ENCODE data around the gene AOAH. TPM values are rescaled to one million over a fixed set of nuclear protein-coding genes. Genes with fewer than 3 reads are reported as not detected.

The AOAH gene
- total RNA-seq, 2 donors from 2014 or later = 2.5 to 7.2 TPM

DNA sequence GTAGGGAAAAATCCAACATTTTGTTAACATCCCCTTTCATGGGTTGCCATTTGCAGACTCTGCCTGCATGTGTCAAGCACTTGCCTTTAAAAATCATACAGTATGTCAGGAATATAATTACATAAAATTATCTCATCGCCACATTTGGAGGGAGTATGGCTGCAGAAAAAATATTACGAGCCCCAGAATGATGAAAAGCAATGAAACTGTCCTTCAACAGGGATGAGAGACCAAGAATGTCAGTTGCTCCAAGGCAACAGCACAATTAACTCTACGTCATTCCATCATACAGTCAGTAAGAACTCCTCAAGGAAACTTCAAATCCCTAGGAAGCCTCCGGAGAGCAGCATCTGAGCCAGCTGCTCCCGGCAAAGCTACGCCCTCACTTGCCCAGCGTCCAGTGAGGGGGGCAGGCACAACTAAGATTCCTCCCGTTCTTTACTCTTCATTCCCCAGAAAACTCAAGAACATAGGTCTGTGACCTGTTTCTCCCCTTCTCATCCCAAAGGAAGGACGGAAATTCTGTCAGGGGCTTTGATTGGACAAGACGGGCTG is 201.8 kb downstream of the AOAH start:
- H3K36me3 ChIP-seq = no peaks in the 10 kb centered on the region
- H3K9me3 ChIP-seq = no peaks in the 10 kb centered on the region
- H3K27ac ChIP-seq = no peak overlapping the region
- no peak overlapping the region for H3K4me3 ChIP-seq
- TF ChIP-seq, protein P1, sequence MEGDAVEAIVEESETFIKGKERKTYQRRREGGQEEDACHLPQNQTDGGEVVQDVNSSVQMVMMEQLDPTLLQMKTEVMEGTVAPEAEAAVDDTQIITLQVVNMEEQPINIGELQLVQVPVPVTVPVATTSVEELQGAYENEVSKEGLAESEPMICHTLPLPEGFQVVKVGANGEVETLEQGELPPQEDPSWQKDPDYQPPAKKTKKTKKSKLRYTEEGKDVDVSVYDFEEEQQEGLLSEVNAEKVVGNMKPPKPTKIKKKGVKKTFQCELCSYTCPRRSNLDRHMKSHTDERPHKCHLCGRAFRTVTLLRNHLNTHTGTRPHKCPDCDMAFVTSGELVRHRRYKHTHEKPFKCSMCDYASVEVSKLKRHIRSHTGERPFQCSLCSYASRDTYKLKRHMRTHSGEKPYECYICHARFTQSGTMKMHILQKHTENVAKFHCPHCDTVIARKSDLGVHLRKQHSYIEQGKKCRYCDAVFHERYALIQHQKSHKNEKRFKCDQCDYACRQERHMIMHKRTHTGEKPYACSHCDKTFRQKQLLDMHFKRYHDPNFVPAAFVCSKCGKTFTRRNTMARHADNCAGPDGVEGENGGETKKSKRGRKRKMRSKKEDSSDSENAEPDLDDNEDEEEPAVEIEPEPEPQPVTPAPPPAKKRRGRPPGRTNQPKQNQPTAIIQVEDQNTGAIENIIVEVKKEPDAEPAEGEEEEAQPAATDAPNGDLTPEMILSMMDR (IDR thresholded peaks at IDR 0.05) = no peak
- no peaks in the 10 kb centered on the region for H3K27me3 ChIP-seq
- no peak for DNase-seq (ENCODE audit: low spot score)
- H3K4me1 ChIP-seq = no peaks in the 10 kb centered on the region

DNA sequence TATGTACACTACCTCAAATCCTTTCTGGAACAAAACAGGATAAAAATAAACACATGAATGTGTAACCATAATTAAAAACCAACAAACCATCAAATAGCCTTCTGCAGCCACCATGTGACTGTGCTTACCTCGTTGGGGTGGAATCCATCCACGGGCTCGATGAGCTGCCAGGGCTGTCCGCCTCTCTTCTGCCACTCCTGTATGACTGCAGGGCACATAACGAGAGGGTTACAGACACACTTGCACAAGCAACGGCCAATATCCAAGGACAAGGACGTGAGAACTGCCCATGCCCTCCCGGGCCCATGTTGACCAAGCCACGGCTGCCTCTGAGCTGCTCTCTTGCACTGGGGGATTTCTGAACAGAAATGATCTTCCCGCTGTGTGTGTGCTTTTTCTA is 202.4 kb downstream of the AOAH start:
- Histone ChIP-seq H3K9me3 (no peaks in the 10 kb centered on the region), H3K4me3 (no peak overlapping the region), H3K27me3 (no peaks in the 10 kb centered on the region), H3K27ac (no peak overlapping the region), H3K4me1 (no peaks in the 10 kb centered on the region), H3K36me3 (no peaks in the 10 kb centered on the region)
- DNase-seq (ENCODE audit: low spot score) = no peak
- TF ChIP-seq, protein P1 (IDR thresholded peaks at IDR 0.05) = no peak

DNA sequence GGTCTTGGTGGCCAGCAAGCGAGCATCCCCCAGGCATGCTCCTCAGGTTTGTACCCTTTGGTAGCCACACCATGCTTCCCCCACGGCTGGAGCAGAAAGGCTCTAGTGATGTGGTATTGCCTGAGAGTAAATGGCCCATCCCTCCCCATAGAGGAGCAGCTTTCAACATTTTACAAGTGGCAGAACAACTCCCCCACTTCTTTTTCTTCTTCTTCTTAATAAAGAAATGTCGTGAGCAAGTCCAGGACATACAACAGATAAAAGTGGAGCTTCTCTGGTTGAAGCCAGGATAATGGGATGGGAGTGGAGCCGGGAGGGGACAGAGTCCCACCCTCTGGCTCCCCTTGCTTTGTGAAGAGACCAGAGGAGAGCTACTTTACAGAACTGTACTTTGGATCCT is 203.2 kb downstream of the AOAH start:
- no peaks in the 10 kb centered on the region for H3K4me1 ChIP-seq
- no peak for DNase-seq (ENCODE audit: low spot score)
- TF ChIP-seq, protein P1 (IDR thresholded peaks at IDR 0.05) = no peak
- no peaks in the 10 kb centered on the region for H3K27me3 ChIP-seq
- H3K27ac ChIP-seq = no peak overlapping the region
- no peaks in the 10 kb centered on the region for H3K9me3 ChIP-seq
- H3K4me3 ChIP-seq = no peak overlapping the region
- H3K36me3 ChIP-seq = no peaks in the 10 kb centered on the region

DNA sequence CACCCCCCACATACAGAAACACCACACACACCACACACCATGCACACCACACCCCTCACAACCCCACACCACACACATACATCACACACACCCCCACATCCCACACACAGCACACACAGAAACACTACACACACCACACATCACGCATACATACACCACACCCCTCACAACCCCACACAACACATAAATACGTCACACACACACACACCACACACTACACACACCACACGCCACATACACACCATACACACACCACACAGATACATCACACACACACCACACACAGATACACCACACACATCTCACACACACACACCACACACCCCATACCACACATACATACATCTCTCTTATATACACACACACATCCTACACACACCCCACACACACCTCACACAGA is 208.4 kb downstream of the AOAH start:
- H3K9me3 ChIP-seq = no peaks in the 10 kb centered on the region
- TF ChIP-seq, protein P1 (IDR thresholded peaks at IDR 0.05) = no peak
- no peaks in the 10 kb centered on the region for H3K36me3 ChIP-seq
- no peak overlapping the region for H3K4me3 ChIP-seq
- no peak overlapping the region for H3K27ac ChIP-seq
- H3K27me3 ChIP-seq = no peaks in the 10 kb centered on the region
- no peaks in the 10 kb centered on the region for H3K4me1 ChIP-seq
- DNase-seq (ENCODE audit: low spot score) = no peak

DNA sequence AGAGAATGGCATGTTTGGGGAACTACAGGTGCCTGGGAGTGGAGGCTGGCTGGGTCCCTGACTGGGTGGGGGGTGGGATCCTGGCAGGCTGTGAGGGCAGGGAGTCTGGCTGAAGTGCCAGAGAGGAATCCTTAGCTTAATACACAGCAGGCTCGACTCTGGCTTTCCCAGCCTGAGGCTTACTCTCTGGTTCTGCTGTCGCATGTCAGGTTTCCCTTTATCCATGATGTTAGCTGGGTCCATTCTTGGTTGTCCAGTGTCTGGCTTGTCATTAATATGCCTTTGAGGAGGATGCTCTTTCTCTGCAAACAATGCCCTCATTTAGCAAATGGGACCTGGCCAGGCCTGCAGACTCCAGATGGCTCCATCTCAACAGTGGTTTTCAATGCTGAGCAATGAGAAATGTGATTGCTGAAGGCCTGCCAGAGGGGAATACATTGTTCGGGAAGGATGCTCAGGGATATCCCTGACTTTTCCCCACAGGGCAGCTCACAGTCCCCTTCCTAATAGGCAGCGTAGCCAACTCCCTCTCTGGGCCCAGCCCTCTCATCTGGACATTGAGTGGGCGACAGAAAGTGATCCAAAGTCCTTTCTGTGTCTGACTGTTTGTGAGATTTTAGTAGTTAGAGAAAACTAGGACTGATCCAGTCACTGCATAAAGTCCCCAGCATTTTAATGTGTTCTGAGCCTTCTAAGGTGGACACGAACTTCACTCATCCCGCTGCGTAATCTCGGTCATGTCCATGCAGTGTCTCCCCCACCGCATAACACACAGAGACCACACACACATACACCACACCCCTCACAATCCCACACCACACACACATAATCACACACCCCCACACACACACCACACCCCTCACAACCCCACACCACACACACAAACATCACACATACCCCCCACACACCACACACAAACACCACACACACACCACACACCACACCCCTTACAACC is 209.7 kb downstream of the AOAH start:
- TF ChIP-seq, protein P1 (IDR thresholded peaks at IDR 0.05) = no peak
- DNase-seq (ENCODE audit: low spot score) = no peak

More for the DNA sequence above, 209.7 kb downstream of the AOAH start:
- no peak overlapping the region for H3K27ac ChIP-seq
- no peaks in the 10 kb centered on the region for H3K9me3 ChIP-seq
- no peaks in the 10 kb centered on the region for H3K4me1 ChIP-seq
- no peaks in the 10 kb centered on the region for H3K27me3 ChIP-seq
- H3K36me3 ChIP-seq = no peaks in the 10 kb centered on the region
- H3K4me3 ChIP-seq = no peak overlapping the region
